Thyroid gland (tissue), 4 donors: ENCODE results near the gene VCPKMT.

Source experiments
- POLR2A ChIP-seq, 2 donors: fragments of 450-650 bp; IDR thresholded peaks; one replicate each; pipeline ENCODE4 v1.6.1; 2017; ENCODE audit warnings: antibody characterized with exemption in 2 of 2, mild to moderate bottlenecking in 2 of 2, moderate library complexity in 1 of 2
- TF ChIP-seq, protein P1 (sequence below), 6 experiments: fragments of 200-600 bp in 3 of 6; fragments of 450-650 bp in 3 of 6; sonication (generic) in 3 of 6; IDR thresholded peaks; one replicate each; pipeline ENCODE4 v1.5.1; 2016 to 2019; ENCODE audit warnings: antibody characterized with exemption in 6 of 6, mild to moderate bottlenecking in 2 of 6, inconsistent platforms in 1 of 6, moderate library complexity in 1 of 6

DNA sequence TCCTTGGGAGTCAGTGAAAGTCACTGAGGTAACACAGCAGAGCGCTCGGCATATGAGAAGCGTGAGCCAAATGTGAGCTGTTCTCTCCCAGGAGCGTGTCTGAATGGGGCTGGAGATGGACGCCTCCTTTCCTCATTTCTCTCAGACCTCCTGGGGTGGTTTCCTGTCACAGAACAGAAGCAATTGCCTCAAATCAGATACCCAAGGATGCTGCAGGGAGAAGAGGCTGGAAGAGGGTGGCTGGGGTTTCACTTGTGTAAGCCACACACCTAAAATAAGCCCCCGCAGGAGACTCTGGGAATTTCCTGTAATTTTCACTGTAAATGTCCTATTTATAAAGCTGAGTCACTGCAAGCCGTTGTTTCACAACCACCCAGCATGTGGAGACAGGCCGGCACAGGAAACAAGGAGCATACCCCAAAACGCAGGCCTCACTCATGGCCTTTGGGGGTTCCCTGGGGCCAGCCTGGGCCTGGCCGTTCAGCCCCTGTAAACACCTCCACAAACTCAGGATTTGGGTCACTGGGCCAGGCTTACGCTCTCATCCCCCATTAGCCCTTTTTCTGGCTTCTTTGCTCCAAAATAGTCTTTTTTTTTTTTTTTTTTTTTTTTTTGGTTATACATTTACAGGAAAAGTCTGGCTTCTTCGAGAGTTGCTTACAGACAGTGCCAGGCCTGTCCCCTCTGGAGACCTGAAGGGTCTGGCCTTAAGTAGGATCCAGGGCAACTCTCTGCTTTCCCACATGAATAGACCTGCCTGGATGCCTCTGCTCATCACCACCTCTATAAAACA lies 55.3 kb downstream of the VCPKMT start:
- TF ChIP-seq, protein P1, sequence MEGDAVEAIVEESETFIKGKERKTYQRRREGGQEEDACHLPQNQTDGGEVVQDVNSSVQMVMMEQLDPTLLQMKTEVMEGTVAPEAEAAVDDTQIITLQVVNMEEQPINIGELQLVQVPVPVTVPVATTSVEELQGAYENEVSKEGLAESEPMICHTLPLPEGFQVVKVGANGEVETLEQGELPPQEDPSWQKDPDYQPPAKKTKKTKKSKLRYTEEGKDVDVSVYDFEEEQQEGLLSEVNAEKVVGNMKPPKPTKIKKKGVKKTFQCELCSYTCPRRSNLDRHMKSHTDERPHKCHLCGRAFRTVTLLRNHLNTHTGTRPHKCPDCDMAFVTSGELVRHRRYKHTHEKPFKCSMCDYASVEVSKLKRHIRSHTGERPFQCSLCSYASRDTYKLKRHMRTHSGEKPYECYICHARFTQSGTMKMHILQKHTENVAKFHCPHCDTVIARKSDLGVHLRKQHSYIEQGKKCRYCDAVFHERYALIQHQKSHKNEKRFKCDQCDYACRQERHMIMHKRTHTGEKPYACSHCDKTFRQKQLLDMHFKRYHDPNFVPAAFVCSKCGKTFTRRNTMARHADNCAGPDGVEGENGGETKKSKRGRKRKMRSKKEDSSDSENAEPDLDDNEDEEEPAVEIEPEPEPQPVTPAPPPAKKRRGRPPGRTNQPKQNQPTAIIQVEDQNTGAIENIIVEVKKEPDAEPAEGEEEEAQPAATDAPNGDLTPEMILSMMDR (IDR thresholded peaks at IDR 0.05): no peak
- TF ChIP-seq POLR2A (IDR thresholded peaks at IDR 0.05): no peak
